GM12878 (cell line): ENCODE data around the gene ANKRD55. TPM values are rescaled to one million over a fixed set of nuclear protein-coding genes. Genes with fewer than 3 reads are reported as not detected.

Experiments
- ATAC-seq: fragments of 200-7000 bp; cut with Tn5 transposase; 3 replicates; pipeline ENCODE4 v1.9.1; 2020; ENCODE audit warnings: mild to moderate bottlenecking, moderate library complexity
- BruUV-seq: library from RNA; stranded (reverse); fragments of 400-500 nt; replicated peaks from 2 replicates; lab custom pipeline; 2021; lab: Mats Ljungman, UMichigan
- CTCF ChIA-PET: fragments of 300-600 bp; sonication (Branson Sonifier 250); formaldehyde crosslinking; extraction: SDS; loops from one replicate; lab custom pipeline; 2021; ENCODE audit warnings: inconsistent platforms; lab: Yijun Ruan, JAX
- POLR2A ChIA-PET: fragments of 350-600 bp; formaldehyde crosslinking; extraction: SDS; loops from one replicate; lab custom pipeline; 2021; ENCODE audit warnings: inconsistent platforms; lab: Charles Lee
- RAD21 ChIA-PET: fragments of 300-600 bp; sonication (Branson Sonifier 250); formaldehyde crosslinking; loops from one replicate; lab custom pipeline; 2023; ENCODE audit warnings: antibody characterized with exemption; ENCODE audit not compliant: unreplicated experiment; lab: Charles Lee
- SMC1A ChIA-PET: fragments of 300-600 bp; sonication (Branson Sonifier 250); formaldehyde crosslinking; loops from one replicate; lab custom pipeline; 2023; ENCODE audit not compliant: unreplicated experiment, uncharacterized antibody; lab: Charles Lee
- DNase-seq: peaks from one replicate; pipeline ENCODE4 v3.0.0-alpha.2; 2011; ENCODE audit warnings: low read depth, low spot score
- FAIRE-seq: peaks from 3 replicates; lab custom pipeline; 2011; peaks lifted over from hg19 to GRCh38; lab: Jason Lieb, UNC
- H2AFZ ChIP-seq: 2 replicates; pipeline ENCODE4 v1.6.0; 2011; ENCODE audit warnings: low read depth, low read length, control low read depth; ENCODE audit not compliant: control insufficient read depth
- H3K27ac ChIP-seq: 2 replicates; pipeline ENCODE4 v1.5.1; 2011; ENCODE audit warnings: control low read depth; ENCODE audit not compliant: control insufficient read depth, insufficient read depth
- H3K27me3 ChIP-seq, 2 experiments: replicated peaks in 1 of 2; 2 replicates each; pipeline versions ENCODE4 v1.6.0 to v1.6.1; 2011; ENCODE audit warnings: low read length in 1 of 2; ENCODE audit not compliant: control insufficient read depth in 2 of 2, insufficient read depth in 2 of 2
- H3K36me3 ChIP-seq, 2 experiments: 2 replicates each; pipeline ENCODE4 v1.5.1; 2011; ENCODE audit warnings: low read length in 1 of 2; ENCODE audit not compliant: control insufficient read depth in 2 of 2, insufficient read depth in 2 of 2
- H3K4me1 ChIP-seq: 2 replicates; pipeline ENCODE4 v1.6.1; 2011; ENCODE audit warnings: mild to moderate bottlenecking, low read length, moderate library complexity, mixed read lengths; ENCODE audit not compliant: control insufficient read depth, insufficient read depth
- H3K4me2 ChIP-seq: 2 replicates; pipeline ENCODE4 v1.6.0; 2011; ENCODE audit warnings: control low read depth; ENCODE audit not compliant: control insufficient read depth, insufficient read depth
- H3K4me3 ChIP-seq: fragments of 200-600 bp; sonication (generic); 2 replicates; pipeline ENCODE4 v1.5.1; 2016
- H3K79me2 ChIP-seq: 2 replicates; pipeline ENCODE4 v1.6.0; 2011; ENCODE audit warnings: low read length; ENCODE audit not compliant: control insufficient read depth, insufficient read depth
- H3K9ac ChIP-seq: 2 replicates; pipeline ENCODE4 v1.8.0; 2011; ENCODE audit warnings: low read length, control low read depth, mixed read lengths; ENCODE audit not compliant: control insufficient read depth, insufficient read depth
- H3K9me3 ChIP-seq: replicated peaks from 3 replicates; pipeline ENCODE4 v1.5.1; 2011; ENCODE audit warnings: mild to moderate bottlenecking, low read length; ENCODE audit not compliant: control insufficient read depth, insufficient read depth
- H4K20me1 ChIP-seq: 2 replicates; pipeline ENCODE4 v1.6.0; 2011; ENCODE audit not compliant: control insufficient read depth, insufficient read depth
- CBFB ChIP-seq: IDR thresholded peaks from 2 replicates; pipeline ENCODE4 v1.6.1; 2016; ENCODE audit warnings: antibody characterized with exemption, low read depth
- EED ChIP-seq: sonication (generic); IDR thresholded peaks from 2 replicates; pipeline ENCODE4 v1.6.1; 2016; ENCODE audit warnings: antibody characterized with exemption, low read depth
- ETV6 ChIP-seq, 2 experiments: fragments of 450-650 bp in 1 of 2; IDR thresholded peaks in 1 of 2; conservative IDR thresholded peaks in 1 of 2; 2 replicates each; pipeline ENCODE4 v1.6.1; 2014; ENCODE audit warnings: antibody characterized with exemption in 1 of 2, borderline replicate concordance in 1 of 2, low read depth in 1 of 2, mild to moderate bottlenecking in 1 of 2, moderate library complexity in 1 of 2
- FOXK2 ChIP-seq: fragments of 450-650 bp; IDR thresholded peaks from 2 replicates; pipeline ENCODE4 v1.6.1; 2017; ENCODE audit warnings: mild to moderate bottlenecking, moderate library complexity
- RAD21 ChIP-seq: IDR thresholded peaks from 2 replicates; pipeline ENCODE4 v1.6.1; 2011; ENCODE audit warnings: mild to moderate bottlenecking, low read depth, low read length, moderate library complexity; ENCODE audit not compliant: insufficient read depth
- SRF ChIP-seq, 2 experiments: IDR thresholded peaks; 2 replicates each; pipeline ENCODE4 v1.6.1; 2011; ENCODE audit warnings: low read depth in 2 of 2, low read length in 2 of 2, mild to moderate bottlenecking in 1 of 2, moderate library complexity in 1 of 2
- USF2 ChIP-seq: IDR thresholded peaks from 2 replicates; pipeline ENCODE4 v1.6.1; 2011; ENCODE audit warnings: low read depth, low read length, improper control_type of control experiment, borderline replicate concordance
- YY1 ChIP-seq: IDR thresholded peaks from 2 replicates; pipeline ENCODE4 v1.6.1; 2011; ENCODE audit warnings: low read depth, mild to moderate bottlenecking, low read length
- WGBS: methylation state at CpG from one replicate; pipeline ENCODE4 v1.1.6; 2016; ENCODE audit warnings: low lambda C conversion rate; ENCODE audit not compliant: insufficient replicate concordance, insufficient coverage; ENCODE audit errors: missing lambda C conversion rate; 5-methylcytosine and 5-hydroxymethylcytosine counted together
- in situ Hi-C: fragments of 300-500 bp; cut with MboI; formaldehyde crosslinking; loops from 9 replicates; pipeline ENCODE4 v1.14.3; 2018; ENCODE audit warnings: mixed read lengths
- intact Hi-C: fragments of 100-400 bp; cut with micrococcal nuclease; formaldehyde crosslinking; loops from one replicate; pipeline ENCODE4 v1.14.2; 2022; ENCODE audit not compliant: unreplicated experiment
- polyA plus RNA-seq, 11 experiments: library from polyadenylated mRNA; depleted of rRNA in 4 of 11; unstranded in 6 of 11; stranded (reverse) in 5 of 11; fragments of >200 nt; fragmentation: Nextera tagmentation in 4 of 11; fragmentation: Illumina TruSeq in 1 of 11; extraction: Ambion mirVana in 4 of 11; extraction: Trizol in 1 of 11; gene quantifications; 1 replicate in 1 of 11; 2 replicates in 10 of 11; pipeline versions ENCODE4 v1.2.1 to v1.2.3, GENCODE V29; 2011 to 2016; ENCODE audit warnings: inconsistent platforms in 2 of 11, missing spikeins in 2 of 11, low read depth in 1 of 11
- small RNA-seq: library from RNA; depleted of rRNA; stranded (forward); fragments of <200 nt; gene quantifications from one replicate; pipeline ENCODE3, GENCODE V24; 2014
- total RNA-seq, 4 experiments: library from RNA; depleted of rRNA in 3 of 4; stranded (reverse); fragments of >200 nt in 3 of 4; fragmentation: Illumina TruSeq in 1 of 4; extraction: Trizol in 1 of 4; gene quantifications; 2 replicates each; pipeline versions ENCODE4 v1.2.1 to v1.2.3, GENCODE V29; 2013 to 2021

ANKRD55 gene
- total and polyA plus RNA-seq, 10 of the 15 experiments (the other 5 are each of a cell fraction or from before 2014, with no cell fraction given), result 0.04 TPM; not detected in 9

GRCh38 chr5:56050551-56051255 lies 182.4 kb downstream of the ANKRD55 start:
- H3K36me3 ChIP-seq, result no peaks in the 10 kb centered on the region
- H3K4me3 ChIP-seq, result no peak overlapping the region
- CTCF ChIA-PET, result interaction anchor here (0.6 to 1.5 kb wide), 5 partner anchors 8 to 114 kb away, joined by 3 to 5 read pairs (median 3); no protein-coding TSS in a partner anchor
- H3K27ac ChIP-seq, result no peak overlapping the region
- H3K79me2 ChIP-seq, result no peaks in the 10 kb centered on the region
- WGBS, result 0% methylated on average over 1 of the region's 1 CpG
- peak overlapping the region; percentile 59 for H3K4me2 ChIP-seq
- H3K27me3 ChIP-seq, result no peaks in the 10 kb centered on the region
- TF ChIP-seq EED, result no peak
- no peak for TF ChIP-seq FOXK2
- no peak for TF ChIP-seq ETV6 (conservative IDR thresholded peaks at IDR 0.05 in 1 of 2, IDR thresholded peaks at IDR 0.05 in 1 of 2; ENCODE audit: borderline replicate concordance in 1 of 2, low read depth in 1 of 2)
- no peak for TF ChIP-seq YY1
- TF ChIP-seq SRF (IDR thresholded peaks at IDR 0.05; ENCODE audit: low read depth in 2 of 2, low read length in 2 of 2), result no peak
- TF ChIP-seq RAD21, result no peak
- no peak for TF ChIP-seq CBFB
- no peak for TF ChIP-seq USF2
- TF ChIP-seq, all 136 proteins: peak for 0
- no peak overlapping the region for H3K9ac ChIP-seq
- intact Hi-C loops, result no loop called here
- ChIA-PET SMC1A (interaction anchor here (0.6 to 2.7 kb wide), 18 partner anchors 8 to 129 kb away, joined by 3 to 12 read pairs (median 4); no protein-coding TSS in a partner anchor), POLR2A (interaction anchor here (0.6 to 0.7 kb wide), 3 partner anchors 29 to 98 kb away, joined by 3 read pairs; no protein-coding TSS in a partner anchor), RAD21 (interaction anchor here (0.5 to 1.6 kb wide), 9 partner anchors 8 to 150 kb away, joined by 3 to 13 read pairs (median 4); partner anchors contain the start of gene IL6ST)
- H3K4me1 ChIP-seq, result peaks cover 6% of the 10 kb centered on the region; the same call in 1 of the 2 replicates
- no peaks in the 10 kb centered on the region for H4K20me1 ChIP-seq
- BruUV-seq, result no TSS peak
- DNase-seq (no peak), ATAC-seq (peak; percentile 66), FAIRE-seq (no peak)
- H2AFZ ChIP-seq, result peak overlapping the region; percentile 37
- in situ Hi-C loops, result no loop called here
- peaks cover 12% of the 10 kb centered on the region for H3K9me3 ChIP-seq

Small RNA genes within 50 kb of the gene (small RNA-seq; reads per million reads assigned to genes)
- gene RNA5SP184, result not detected
- gene RNA5SP185, result not detected
- gene RNU6-299P, result not detected

Other genes with a start within 250 kb of the ANKRD55 start
- gene IL6ST, start 238.4 kb downstream of the ANKRD55 start, total RNA-seq (2014; rRNA removed), result 10.6 and 10.7 TPM in 2 replicates
- gene IL6ST, start 238.4 kb downstream of the ANKRD55 start, total RNA-seq (2014; rRNA removed; fragmentation: Illumina TruSeq; extraction: Trizol), result 17.2 and 20.9 TPM in 2 replicates
- 14.2 and 14.4 TPM in 2 replicates for gene IL6ST, start 238.4 kb downstream of the ANKRD55 start, total RNA-seq (2021)
- 139 and 232 TPM in 2 replicates for gene IL6ST, start 238.4 kb downstream of the ANKRD55 start, polyA plus RNA-seq (2011; rRNA removed)
- 9.1 and 12.9 TPM in 2 replicates for gene IL6ST, start 238.4 kb downstream of the ANKRD55 start, polyA plus RNA-seq (2014; fragmentation: Illumina TruSeq; extraction: Trizol)
- gene IL6ST, start 238.4 kb downstream of the ANKRD55 start, polyA plus RNA-seq (2014; fragmentation: Nextera tagmentation; extraction: Ambion mirVana), result 1 to 10 TPM; 1.5 to 1.8 TPM
- 4.8 and 5.1 TPM in 2 replicates for gene IL6ST, start 238.4 kb downstream of the ANKRD55 start, polyA plus RNA-seq (2014; rRNA removed)
- gene IL6ST, start 238.4 kb downstream of the ANKRD55 start, polyA plus RNA-seq (2016; fragmentation: Nextera tagmentation; extraction: Ambion mirVana), result 10 to 100 TPM; 13.0 to 13.8 TPM